Choroid plexus epithelial cell (primary cell): ENCODE measurements around the gene HM13.

ENCODE experiments used
- DNase-seq: peaks from one replicate; pipeline ENCODE4 v3.0.0-alpha.2; 2010; ENCODE audit warnings: low read depth
- H3K4me3 ChIP-seq: 2 replicates; pipeline ENCODE4 v1.5.1; 2011; ENCODE audit warnings: low read depth, mild to moderate bottlenecking, control low read depth, low read length, moderate library complexity
- CTCF ChIP-seq: conservative IDR thresholded peaks from 2 replicates; pipeline ENCODE4 v1.5.1; 2011; ENCODE audit warnings: low read depth, mild to moderate bottlenecking, control low read depth, inconsistent platforms, low read length, moderate library complexity

Gene HM13

DNA sequence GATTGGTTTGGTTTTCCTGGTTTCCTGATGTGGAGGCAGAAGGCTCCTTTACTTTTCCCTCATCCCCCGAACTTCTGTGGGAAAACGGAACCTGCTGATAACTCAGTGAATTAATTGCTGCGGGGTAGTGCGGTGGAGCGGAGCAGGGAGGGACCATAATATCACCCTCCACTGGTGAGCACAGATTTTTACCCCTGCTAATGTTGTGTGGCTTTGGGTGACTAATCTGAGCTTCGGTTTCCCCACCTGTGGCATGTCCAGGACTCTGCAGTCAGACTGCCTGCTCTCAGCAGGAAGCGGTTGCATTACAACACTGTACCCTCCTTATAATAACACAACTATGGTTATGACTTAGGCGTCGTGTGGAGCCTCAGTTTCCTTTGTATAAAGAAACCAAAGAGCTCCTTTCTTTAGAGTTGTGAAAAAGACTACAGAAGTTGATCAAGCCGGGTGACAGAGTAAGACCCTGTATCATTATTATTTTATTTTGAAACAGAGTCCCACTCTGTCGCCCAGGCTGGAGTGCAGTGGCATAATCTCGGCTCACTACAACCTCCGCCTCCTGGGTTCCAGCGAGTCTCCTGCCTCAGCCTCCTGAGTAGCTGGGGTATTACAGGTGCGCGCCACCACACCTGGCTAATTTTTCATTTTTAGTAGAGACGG, 88.7 kb downstream of the HM13 start:
- no peak for TF ChIP-seq CTCF
- DNase-seq: peak; percentile 88
- H3K4me3 ChIP-seq: peak overlapping the region; percentile 0

- TF ChIP-seq CTCF: no peak
- DNase-seq: peak; percentile 98
- H3K4me3 ChIP-seq: peak overlapping the region; percentile 95
Measured at GRCh38 chr20:31603822-31604566, 89.8 kb downstream of the HM13 start.

GRCh38 chr20:31604567-31605030, 90.4 kb downstream of the HM13 start:
- peak overlapping the region; percentile 95 for H3K4me3 ChIP-seq
- TF ChIP-seq CTCF: no peak
- DNase-seq: no peak

DNA sequence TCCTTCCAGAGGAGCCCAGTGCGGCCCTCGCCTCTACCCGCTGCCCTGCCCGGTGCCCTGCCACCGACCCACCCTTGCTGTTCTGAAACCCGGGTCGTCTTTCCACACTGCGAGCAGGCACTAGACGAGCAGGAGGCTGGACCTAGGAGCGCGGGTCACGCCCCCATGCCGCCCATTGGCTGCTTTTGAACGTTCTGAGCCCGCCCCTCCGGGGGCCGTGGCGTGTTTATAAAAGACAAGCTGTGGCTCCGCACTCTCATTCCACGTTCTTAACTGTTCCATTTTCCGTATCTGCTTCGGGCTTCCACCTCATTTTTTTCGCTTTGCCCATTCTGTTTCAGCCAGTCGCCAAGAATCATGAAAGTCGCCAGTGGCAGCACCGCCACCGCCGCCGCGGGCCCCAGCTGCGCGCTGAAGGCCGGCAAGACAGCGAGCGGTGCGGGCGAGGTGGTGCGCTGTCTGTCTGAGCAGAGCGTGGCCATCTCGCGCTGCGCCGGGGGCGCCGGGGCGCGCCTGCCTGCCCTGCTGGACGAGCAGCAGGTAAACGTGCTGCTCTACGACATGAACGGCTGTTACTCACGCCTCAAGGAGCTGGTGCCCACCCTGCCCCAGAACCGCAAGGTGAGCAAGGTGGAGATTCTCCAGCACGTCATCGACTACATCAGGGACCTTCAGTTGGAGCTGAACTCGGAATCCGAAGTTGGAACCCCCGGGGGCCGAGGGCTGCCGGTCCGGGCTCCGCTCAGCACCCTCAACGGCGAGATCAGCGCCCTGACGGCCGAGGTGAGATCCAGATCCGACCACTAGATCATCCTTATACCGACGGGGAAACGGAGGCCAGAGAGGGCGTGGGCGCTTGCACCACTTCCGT, 91.0 kb downstream of the HM13 start, which contains the start of gene ID1:
TSS of gene ID1 (plus strand) at position 259 of the 871 bp plus-strand sequence. CDS start at position 358, 99 bp downstream.
- peak; percentile 97 for DNase-seq
- peak within 1 kb of the TSS; percentile 95 for H3K4me3 ChIP-seq
- no peak for TF ChIP-seq CTCF

- H3K4me3 ChIP-seq: peak overlapping the region; percentile 95
- peak; percentile 1 for TF ChIP-seq CTCF
- peak; percentile 49 for DNase-seq
Measured at GRCh38 chr20:31605902-31606803, 91.9 kb downstream of the HM13 start.
